ENCODE results near the gene FNDC10.

DNA sequence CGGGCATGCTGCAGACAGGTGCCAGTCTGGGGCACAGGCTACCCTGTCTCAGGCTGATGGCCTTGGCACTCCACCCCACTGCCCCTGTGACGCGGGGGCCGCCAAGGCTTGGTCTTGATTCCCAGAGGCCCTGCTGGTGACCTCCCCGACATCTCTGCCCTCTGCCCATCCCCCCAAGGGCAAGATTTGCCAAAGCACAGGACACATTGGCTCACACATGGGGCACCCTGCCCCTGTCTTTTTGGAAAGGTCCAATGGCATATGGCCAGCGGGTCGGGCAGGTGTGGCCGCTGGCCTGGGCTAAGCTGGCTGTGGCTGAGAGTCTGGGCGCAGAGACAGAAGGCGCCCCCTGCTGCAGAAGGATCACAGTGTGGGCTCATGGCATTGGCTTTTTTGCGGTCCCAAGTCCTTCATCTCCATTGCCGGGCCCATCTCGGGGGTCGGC lies 20.0 kb upstream of the FNDC10 start:
- TF ChIP-seq POLR2A (IDR thresholded peaks at IDR 0.05) = no peak
- TF ChIP-seq, protein P1, sequence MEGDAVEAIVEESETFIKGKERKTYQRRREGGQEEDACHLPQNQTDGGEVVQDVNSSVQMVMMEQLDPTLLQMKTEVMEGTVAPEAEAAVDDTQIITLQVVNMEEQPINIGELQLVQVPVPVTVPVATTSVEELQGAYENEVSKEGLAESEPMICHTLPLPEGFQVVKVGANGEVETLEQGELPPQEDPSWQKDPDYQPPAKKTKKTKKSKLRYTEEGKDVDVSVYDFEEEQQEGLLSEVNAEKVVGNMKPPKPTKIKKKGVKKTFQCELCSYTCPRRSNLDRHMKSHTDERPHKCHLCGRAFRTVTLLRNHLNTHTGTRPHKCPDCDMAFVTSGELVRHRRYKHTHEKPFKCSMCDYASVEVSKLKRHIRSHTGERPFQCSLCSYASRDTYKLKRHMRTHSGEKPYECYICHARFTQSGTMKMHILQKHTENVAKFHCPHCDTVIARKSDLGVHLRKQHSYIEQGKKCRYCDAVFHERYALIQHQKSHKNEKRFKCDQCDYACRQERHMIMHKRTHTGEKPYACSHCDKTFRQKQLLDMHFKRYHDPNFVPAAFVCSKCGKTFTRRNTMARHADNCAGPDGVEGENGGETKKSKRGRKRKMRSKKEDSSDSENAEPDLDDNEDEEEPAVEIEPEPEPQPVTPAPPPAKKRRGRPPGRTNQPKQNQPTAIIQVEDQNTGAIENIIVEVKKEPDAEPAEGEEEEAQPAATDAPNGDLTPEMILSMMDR (IDR thresholded peaks at IDR 0.05) = no peak
- TF ChIP-seq EP300 (IDR thresholded peaks at IDR 0.05) = no peak
